HepG2 (cell line): ENCODE measurements around the gene STC2. TPM values are rescaled to one million over a fixed set of nuclear protein-coding genes. Genes with fewer than 3 reads are reported as not detected.
A peak's percentile ranks its signal among the peaks of the same experiment; 100 is the strongest.

Experiments
- ATF2 ChIP-seq: sonication (generic); formaldehyde crosslinking; IDR thresholded peaks from 2 replicates; pipeline ENCODE4 v1.4.0; 2020; ENCODE audit warnings: missing genetic modification reagents
- ATF3 ChIP-seq: sonication (generic); formaldehyde crosslinking; IDR thresholded peaks from 2 replicates; pipeline ENCODE4 v1.4.0; 2020; ENCODE audit warnings: missing genetic modification reagents
- BCL6 ChIP-seq: IDR thresholded peaks from 2 replicates; pipeline ENCODE4 v1.6.1; 2016; ENCODE audit warnings: missing genetic modification reagents, missing compliant biosample characterization
- CENPT ChIP-seq: sonication (generic); formaldehyde crosslinking; IDR thresholded peaks from 2 replicates; pipeline ENCODE4 v1.8.0; 2022; ENCODE audit warnings: low read depth, mild to moderate bottlenecking, moderate library complexity, missing genetic modification reagents
- ELK4 ChIP-seq: sonication (generic); formaldehyde crosslinking; IDR thresholded peaks from 2 replicates; pipeline ENCODE4 v1.9.0; 2021; ENCODE audit warnings: missing genetic modification reagents, borderline replicate concordance
- ESRRA ChIP-seq: sonication (generic); formaldehyde crosslinking; IDR thresholded peaks from 2 replicates; pipeline ENCODE4 v1.5.1; 2020; ENCODE audit warnings: mild to moderate bottlenecking, low read depth, missing genetic modification reagents
- KDM5A ChIP-seq: fragments of 200-600 bp; sonication (generic); IDR thresholded peaks from 2 replicates; pipeline ENCODE4 v1.7.0; 2018; ENCODE audit warnings: antibody characterized with exemption, mild to moderate bottlenecking, low read length, borderline replicate concordance
- LBX2 ChIP-seq: sonication (generic); formaldehyde crosslinking; IDR thresholded peaks from 2 replicates; pipeline ENCODE4 v1.5.0; 2020; ENCODE audit warnings: missing genetic modification reagents, mild to moderate bottlenecking, borderline replicate concordance
- MIXL1 ChIP-seq: IDR thresholded peaks from 2 replicates; pipeline ENCODE4 v1.6.1; 2016
- PHF20 ChIP-seq: sonication (generic); formaldehyde crosslinking; IDR thresholded peaks from 2 replicates; pipeline ENCODE4 v1.5.0; 2020; ENCODE audit warnings: mild to moderate bottlenecking, missing genetic modification reagents
- SP5 ChIP-seq: IDR thresholded peaks from 2 replicates; pipeline ENCODE4 v1.6.1; 2016; ENCODE audit warnings: low read depth, borderline replicate concordance
- ZBTB26 ChIP-seq: IDR thresholded peaks from 2 replicates; pipeline ENCODE4 v1.6.1; 2016; ENCODE audit warnings: missing compliant biosample characterization, missing genetic modification reagents, borderline replicate concordance
- ZBTB46 ChIP-seq: sonication (generic); formaldehyde crosslinking; IDR thresholded peaks from 2 replicates; pipeline ENCODE4 v1.4.0; 2020; ENCODE audit warnings: mild to moderate bottlenecking, missing genetic modification reagents, borderline replicate concordance
- ZFY ChIP-seq: sonication (generic); formaldehyde crosslinking; IDR thresholded peaks from 2 replicates; pipeline ENCODE4 v1.4.0; 2020; ENCODE audit warnings: missing genetic modification reagents
- ZNF281 ChIP-seq: sonication (generic); formaldehyde crosslinking; IDR thresholded peaks from 2 replicates; pipeline ENCODE4 v1.4.0; 2020; ENCODE audit warnings: missing genetic modification reagents, borderline replicate concordance
- ZNF513 ChIP-seq: sonication (generic); formaldehyde crosslinking; conservative IDR thresholded peaks from 2 replicates; pipeline ENCODE4 v1.5.0; 2020; ENCODE audit warnings: missing genetic modification reagents
- polyA plus RNA-seq, 8 experiments: library from polyadenylated mRNA; depleted of rRNA in 3 of 8; stranded (reverse) in 7 of 8; unstranded in 1 of 8; fragments of >200 nt; fragmentation: Illumina TruSeq in 4 of 8; extraction: Trizol in 4 of 8; gene quantifications; 2 replicates each; pipeline versions ENCODE4 v1.2.1 to v1.2.3, GENCODE V29; 2011 to 2016; ENCODE audit warnings: low read depth in 4 of 8, missing spikeins in 1 of 8, mixed read lengths in 1 of 8; ENCODE audit not compliant: insufficient read depth in 1 of 8
- total RNA-seq, 5 experiments: library from RNA; depleted of rRNA; stranded (reverse); fragments of >200 nt; fragmentation: Illumina TruSeq; extraction: Trizol; gene quantifications; 2 replicates each; pipeline ENCODE4 v1.2.3, GENCODE V29; 2016; ENCODE audit warnings: low read depth in 1 of 5

The STC2 gene
- total and polyA plus RNA-seq, 2 of the 13 experiments (the other 11 are each of a cell fraction or from before 2014, with no cell fraction given), result 27.1 to 69.2 TPM

- TF ChIP-seq ATF2 (CRISPR knock-in tag), result 0 out of 2 replicates have a peak, but pooled peaks have one; percentile 26
- peak; percentile 58; the same call in 1 of the 2 replicates for TF ChIP-seq MIXL1 (CRISPR knock-in tag)
- TF ChIP-seq ZFY (CRISPR knock-in tag), result peak; percentile 11; the same call in 1 of the 2 replicates
- TF ChIP-seq ATF3 (CRISPR knock-in tag), result no peak
- TF ChIP-seq ESRRA (CRISPR knock-in tag), result no peak
- TF ChIP-seq PHF20 (CRISPR knock-in tag), result no peak
- no peak for TF ChIP-seq CENPT (CRISPR knock-in tag)
- TF ChIP-seq ELK4, result no peak
- TF ChIP-seq BCL6 (CRISPR knock-in tag), result no peak; the same call in 1 of the 2 replicates
- no peak for TF ChIP-seq ZNF281 (CRISPR knock-in tag)
- TF ChIP-seq ZBTB26 (CRISPR knock-in tag), result no peak
- TF ChIP-seq ZBTB46 (CRISPR knock-in tag), result no peak
- TF ChIP-seq LBX2, result no peak
- TF ChIP-seq SP5, result 0 out of 2 replicates have a peak, but pooled peaks have one; percentile 27
- TF ChIP-seq KDM5A, result peak; percentile 41; the same call in 1 of the 2 replicates
- no peak for TF ChIP-seq ZNF513 (CRISPR knock-in tag)
Observed at GRCh38 chr5:173293817-173294672, 34.2 kb downstream of the STC2 start (continued).
